NCI-H2081 (cell line): ENCODE data around the gene NCAPD3.
"Not testable (repeated sequence)": the region's sequence is repeated elsewhere in the genome, so short reads cannot be mapped to it uniquely, and the experiment has no call there.

Experiments used
- DNase-seq, 2 experiments: peaks; one replicate each; lab custom pipeline; 2025; lab: John Stamatoyannopoulos, UW

Gene NCAPD3

GRCh38 chr11:134223836-134224709 is at the start of gene NCAPD3, which contains the start of gene VPS26B:
Gene NCAPD3, minus strand, starts transcription at chr11:134223967. Its CDS starts 41 bp downstream, at chr11:134223926.
Gene VPS26B, plus strand, starts transcription at chr11:134224671. Its CDS starts 452 bp downstream, at chr11:134225123.
- peak; percentile 96 to 99 for DNase-seq

GRCh38 chr11:134273317-134273712 is 49.5 kb upstream of the NCAPD3 start:
- no peak for DNase-seq

- DNase-seq: peak in 1 of 2 experiments; percentile 18
These were observed 48.9 kb upstream of the NCAPD3 start for GRCh38 chr11:134272381-134273316.

GRCh38 chr11:134271978-134272377 is 48.2 kb upstream of the NCAPD3 start:
- no peak for DNase-seq

- DNase-seq: peak; percentile 42 to 67
These were observed 46.5 kb upstream of the NCAPD3 start for GRCh38 chr11:134270250-134270714.

- DNase-seq: no peak
These were observed 44.2 kb upstream of the NCAPD3 start for GRCh38 chr11:134267966-134268365.

- no peak for DNase-seq
These were observed 43.7 kb upstream of the NCAPD3 start for GRCh38 chr11:134267461-134267860.

GRCh38 chr11:134266841-134267251 is 43.1 kb upstream of the NCAPD3 start:
- no peak for DNase-seq

- DNase-seq: no peak
These were observed 42.7 kb upstream of the NCAPD3 start for GRCh38 chr11:134266440-134266839.

GRCh38 chr11:134264966-134265764 is 41.4 kb upstream of the NCAPD3 start:
- no peak for DNase-seq

- peak; percentile 54 to 61 for DNase-seq
These were observed 38.1 kb upstream of the NCAPD3 start for GRCh38 chr11:134261626-134262488.

GRCh38 chr11:134260983-134261382 is 37.2 kb upstream of the NCAPD3 start:
- no peak for DNase-seq

GRCh38 chr11:134260503-134260902 is 36.7 kb upstream of the NCAPD3 start:
- no peak for DNase-seq

GRCh38 chr11:134258577-134258976 is 34.8 kb upstream of the NCAPD3 start:
- no peak for DNase-seq

- no peak for DNase-seq
These were observed 33.3 kb upstream of the NCAPD3 start for GRCh38 chr11:134257101-134257500.

GRCh38 chr11:134255184-134255561 is 31.4 kb upstream of the NCAPD3 start:
- not testable (repeated sequence) for DNase-seq

GRCh38 chr11:134254433-134255183 is 30.8 kb upstream of the NCAPD3 start:
- no peak for DNase-seq

- peak; percentile 99 for DNase-seq
These were observed 29.6 kb upstream of the NCAPD3 start, which contains the start of the genes ACAD8 and THYN1 for GRCh38 chr11:134253188-134253993. Gene ACAD8, plus strand, starts transcription at chr11:134253568. Its CDS starts 33 bp downstream, at chr11:134253601. Gene THYN1, minus strand, starts transcription at chr11:134253352. Its CDS starts 470 bp downstream, at chr11:134252882.
